Activated T-cell treated with anti-CD3 and anti-CD28 coated beads, Interleukin-2, amount 50 U/mL, for 1 hour (primary cell): ENCODE results near the gene LTF.

Experiments used
- DNase-seq: peaks from one replicate; pipeline ENCODE4 v3.0.0-alpha.2; 2020

Gene LTF

DNA sequence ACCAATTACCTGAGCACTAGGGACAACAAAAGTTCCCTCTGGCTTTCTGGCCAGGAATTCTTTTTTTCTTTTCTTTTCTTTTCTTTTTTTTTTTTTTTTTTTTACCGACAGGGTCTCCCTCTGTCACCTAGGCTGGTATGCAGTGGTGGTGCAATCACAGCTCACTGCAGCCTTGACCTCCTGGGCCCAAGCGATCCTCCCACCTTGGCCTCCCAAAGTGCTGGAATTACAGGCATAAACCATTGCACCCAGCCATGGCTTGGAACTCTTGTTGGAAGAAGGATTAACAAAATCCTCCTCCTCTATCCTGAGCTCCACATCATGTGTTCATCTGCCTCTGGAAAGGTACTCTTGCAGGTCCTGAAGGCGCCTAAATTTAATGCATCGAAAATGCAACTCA is 2.9 kb upstream of the LTF start:
- DNase-seq = no peak

DNA sequence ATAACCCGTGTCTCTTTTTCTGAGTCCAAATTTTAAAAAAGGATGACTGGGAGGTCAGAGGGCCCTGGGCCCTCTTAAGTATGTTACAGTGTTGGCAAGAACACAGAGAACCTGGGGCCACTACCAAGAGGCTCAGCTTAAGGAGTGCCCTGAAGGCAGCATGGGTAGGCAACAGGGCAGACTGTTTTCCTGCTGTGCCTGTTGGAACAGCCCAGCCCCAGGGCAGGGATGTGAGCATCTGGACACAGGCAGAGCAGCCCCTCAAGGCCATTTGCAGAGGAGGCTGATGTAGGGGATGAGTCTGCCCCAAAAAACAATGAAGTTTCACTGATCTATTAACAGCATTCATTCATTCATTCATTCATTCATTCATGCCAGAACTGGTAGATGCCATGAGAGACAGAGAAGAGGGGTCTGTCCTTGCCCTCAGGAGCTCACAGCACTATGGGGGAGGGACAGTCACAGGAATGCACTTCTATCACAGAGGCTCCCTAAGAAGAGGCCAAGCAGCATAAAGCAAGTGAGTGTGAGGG is 2.2 kb upstream of the LTF start:
- DNase-seq = no peak

DNA sequence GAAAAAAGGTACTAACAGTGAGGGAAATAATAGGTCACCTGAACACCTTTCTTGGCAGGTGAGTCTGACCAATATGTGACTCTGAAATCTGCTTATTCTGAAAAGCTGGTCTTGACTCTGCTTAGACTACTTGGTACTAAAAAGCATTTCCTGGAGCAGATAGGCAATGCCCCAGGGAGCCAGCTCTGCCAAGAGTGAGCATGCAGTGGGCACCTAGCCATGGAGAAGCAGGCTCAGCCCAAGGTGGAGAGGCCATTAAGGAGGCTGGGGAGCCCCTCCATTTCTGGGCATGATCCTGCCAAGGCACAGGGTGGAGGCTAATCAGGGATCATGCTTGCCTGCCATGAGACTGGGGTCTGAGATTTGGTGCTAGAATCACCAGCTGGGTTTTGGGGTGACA is 1.6 kb upstream of the LTF start:
- no peak for DNase-seq

DNA sequence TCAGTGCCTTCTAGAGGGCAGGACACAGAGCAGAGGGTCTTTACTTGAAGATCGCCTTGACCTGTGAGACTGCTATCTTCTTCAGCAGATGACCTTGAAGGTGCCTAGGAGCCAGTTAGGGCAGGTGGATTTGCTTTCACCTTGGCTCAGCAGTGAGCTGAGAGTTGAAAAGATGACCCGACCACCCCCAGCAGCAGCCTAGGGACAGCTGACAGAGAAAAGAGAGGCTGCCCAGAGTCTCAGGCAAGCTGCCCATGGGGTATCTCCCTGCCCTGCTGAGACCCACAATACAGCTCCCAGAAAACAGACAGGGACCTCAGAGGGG is 453 bp upstream of the LTF start:
- DNase-seq = no peak

DNA sequence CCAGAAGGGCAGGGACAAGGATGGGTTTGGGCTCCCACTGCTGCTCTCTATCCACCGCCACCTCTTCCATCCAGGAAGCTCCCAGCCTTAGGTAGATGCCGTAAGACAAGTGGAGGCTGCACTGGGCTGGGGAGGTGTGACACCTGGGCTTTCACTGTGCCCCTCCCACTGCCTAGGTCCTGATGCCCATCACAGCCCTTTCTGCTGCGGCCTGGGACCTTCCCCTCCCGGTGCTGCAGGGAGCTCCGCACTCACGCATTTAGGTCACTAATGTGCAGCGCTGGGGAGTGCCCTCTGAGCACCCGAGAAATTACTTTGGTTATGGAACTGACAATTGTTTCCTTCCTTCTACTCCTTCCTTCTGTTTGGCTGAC is 850 bp downstream of the LTF start:
- no peak for DNase-seq

DNA sequence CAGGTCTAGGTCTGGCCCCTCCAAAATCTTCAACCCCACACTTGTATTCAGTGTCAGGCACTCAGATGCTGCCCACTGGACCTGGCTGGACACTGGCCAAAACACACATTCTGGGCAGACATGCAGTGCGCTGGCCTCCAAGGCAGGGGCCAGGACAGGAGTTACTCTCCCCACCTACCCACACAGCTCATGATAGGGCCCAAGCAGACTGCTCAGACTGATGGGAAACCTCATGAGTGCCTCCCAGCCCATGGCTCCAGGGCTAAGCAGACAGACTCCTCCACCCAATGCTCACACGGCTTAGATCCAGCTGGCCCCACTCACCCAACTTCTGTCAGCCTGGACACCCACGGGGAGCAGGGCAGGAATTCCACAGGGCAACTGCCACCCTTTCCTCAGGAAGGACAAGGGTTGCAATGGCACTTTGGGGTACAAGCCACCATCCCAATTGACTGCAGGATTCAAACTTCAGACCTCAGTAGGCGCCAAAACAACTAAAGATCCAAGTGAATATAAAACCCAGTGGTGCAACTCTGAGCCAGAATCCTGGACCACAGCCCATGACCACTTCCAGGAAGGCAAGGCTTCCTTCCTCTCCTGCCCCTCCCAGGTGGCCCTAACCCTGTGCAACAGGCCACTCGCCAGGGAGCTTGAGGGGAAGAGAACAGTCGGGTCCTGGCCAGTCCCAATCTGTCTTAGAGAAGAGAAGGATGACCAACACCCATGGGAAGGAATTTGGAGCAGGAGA is 1.4 kb downstream of the LTF start:
- no peak for DNase-seq

DNA sequence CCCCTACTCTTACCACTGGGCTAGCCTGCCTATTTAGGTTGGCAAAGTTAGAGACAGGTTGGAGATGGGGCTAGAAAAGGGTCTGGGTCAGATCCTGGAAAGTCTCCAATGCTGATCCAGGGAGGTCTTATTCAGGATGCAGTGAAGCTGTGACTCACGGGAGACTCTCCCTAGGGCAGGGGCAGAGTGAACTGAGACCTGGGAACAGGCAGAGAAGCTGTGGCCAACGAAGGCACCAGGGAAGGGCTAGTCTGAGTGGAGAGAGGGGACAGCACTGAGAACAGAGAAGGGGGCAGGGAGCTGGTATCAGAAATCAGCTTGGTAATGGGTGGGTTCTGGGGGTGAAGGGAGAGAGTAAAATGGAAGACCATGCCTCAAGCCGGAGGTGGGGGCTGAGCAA is 2.2 kb downstream of the LTF start:
- DNase-seq = no peak

DNA sequence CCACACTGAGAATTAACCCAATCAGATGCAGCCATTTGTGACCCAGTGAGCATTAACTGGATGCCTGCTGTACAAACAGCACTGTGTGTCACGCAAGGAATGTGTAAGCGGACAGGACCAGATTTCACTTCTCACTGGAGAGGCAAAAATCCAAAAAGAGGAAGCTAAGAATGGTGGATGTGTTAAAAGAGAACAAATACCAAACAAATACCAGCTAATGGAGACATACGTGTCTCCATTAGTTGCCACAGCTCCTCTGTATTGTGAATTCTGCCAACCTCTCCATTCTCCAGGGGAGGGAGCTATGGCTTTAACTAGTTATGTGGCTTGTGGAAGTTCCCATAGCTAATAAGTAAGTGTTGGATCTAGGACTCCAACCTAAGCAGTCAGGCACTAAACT is 2.6 kb downstream of the LTF start:
- no peak for DNase-seq

DNA sequence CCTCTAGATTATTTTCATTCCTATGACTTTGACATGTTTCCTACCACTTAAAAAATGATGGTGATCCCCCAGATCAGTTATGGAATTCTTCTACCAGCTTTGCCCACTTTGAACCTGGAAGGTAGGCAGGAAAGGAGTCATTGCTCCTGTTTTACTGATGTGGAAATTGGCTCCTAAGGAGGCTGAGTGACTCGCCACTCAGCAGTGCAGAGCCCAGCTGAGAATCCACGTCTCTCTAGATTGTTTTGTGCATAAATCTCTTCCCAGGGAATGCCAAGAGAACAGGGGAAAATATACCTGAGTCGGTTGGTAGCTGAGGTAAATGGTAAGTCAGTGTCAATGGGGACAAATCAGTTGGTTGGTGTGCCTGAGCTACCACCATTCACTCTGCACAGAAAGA is 4.7 kb downstream of the LTF start:
- DNase-seq = no peak

DNA sequence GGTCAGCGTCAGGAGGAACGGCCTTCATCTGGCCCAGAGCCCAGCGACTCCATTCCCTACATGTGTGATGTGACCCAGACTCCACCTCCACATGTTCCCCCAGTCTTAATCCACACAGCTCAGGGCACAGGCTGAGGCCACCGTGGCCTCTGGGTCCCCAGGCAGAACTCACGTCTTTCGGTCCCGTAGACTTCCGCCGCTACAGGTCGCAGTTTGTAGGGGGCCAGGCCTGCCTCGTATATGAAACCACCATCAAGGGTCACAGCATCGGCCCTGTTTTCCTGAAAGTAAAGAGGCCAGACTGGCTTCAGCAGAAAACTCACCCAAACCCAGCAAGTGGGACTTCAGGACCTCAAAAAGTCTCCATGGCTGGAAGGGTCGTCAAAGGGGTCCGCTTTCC is 8.6 kb downstream of the LTF start:
- no peak for DNase-seq

DNA sequence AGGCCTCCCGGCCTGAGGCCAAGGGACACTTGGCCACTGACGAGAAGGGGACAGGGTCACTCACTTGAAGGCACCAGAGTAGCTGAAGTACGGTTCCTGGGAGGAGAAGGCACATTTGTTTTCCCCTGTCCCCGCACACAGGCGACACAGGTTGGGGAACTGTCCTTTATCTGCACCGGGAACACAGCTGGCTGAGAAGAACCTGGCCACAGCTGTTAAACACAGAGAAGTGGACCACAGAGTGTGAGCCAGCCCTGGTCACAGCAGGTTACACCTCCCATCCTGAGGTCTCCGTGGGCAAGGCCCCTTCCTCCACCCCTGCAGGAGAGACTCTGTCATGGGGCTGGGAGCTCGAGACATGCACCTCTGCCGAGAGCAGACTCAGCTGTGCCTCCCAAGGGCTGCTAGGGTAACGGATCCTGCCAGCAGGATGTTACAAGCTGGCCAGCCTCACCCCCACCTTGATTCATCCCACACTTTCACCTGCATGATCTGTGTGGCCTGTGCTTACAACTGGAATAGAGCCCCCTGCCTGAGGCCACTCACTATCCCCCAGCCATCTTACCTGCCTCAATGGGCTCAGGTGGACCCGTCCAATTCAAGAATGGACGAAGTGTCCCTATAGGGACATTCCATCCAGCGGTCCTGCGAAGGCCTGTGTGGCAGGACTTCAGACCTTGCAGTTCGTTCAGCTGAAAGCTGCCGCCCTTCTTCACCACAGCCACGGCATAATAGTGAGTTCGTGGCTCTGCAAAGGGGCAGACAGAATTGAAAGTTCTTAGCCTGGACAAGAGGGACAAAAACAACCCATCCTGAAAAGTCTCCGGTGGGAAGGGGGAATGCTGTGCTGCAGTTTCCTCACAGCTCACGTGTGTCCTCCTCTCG is 9.2 kb downstream of the LTF start:
- DNase-seq = no peak

DNA sequence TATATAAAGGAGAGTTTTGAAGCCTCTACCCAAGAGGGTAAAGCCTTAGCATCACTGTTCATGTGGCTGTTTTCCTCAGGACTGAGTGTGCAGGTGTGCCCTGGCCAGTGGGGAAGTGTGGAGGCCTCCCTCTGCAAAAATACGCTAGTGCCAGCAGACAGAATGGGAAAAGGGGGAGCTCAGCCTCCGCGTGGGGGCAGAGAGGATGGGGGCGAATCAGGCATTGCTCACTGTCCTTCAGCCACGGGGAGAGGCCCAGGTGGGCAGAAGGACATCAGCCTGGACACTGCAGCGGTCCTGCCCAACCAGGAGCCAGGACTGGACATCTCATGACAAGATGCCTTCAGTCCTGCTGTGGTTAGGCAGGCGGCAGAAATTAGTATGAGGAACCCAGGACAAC is 10.1 kb downstream of the LTF start:
- DNase-seq = no peak

DNA sequence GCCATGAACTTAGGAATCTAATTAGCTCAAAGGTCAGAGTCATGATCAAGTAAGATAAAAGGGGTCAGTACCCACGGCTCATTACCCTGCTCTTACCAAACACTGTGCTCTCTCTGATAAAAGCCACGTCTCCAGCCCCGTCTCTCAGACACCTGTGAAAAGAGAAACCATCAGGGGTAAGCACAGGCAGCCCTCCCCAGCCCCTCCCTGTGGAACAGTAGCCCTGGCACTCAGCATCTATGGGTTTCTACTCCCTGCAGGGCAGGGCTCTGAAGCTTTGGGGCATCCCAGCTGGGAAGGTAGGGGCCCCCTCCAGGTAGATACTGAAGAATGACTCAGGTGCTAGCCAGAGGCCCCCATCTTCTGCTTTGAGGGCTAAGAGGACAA is 10.5 kb downstream of the LTF start:
- DNase-seq = no peak

DNA sequence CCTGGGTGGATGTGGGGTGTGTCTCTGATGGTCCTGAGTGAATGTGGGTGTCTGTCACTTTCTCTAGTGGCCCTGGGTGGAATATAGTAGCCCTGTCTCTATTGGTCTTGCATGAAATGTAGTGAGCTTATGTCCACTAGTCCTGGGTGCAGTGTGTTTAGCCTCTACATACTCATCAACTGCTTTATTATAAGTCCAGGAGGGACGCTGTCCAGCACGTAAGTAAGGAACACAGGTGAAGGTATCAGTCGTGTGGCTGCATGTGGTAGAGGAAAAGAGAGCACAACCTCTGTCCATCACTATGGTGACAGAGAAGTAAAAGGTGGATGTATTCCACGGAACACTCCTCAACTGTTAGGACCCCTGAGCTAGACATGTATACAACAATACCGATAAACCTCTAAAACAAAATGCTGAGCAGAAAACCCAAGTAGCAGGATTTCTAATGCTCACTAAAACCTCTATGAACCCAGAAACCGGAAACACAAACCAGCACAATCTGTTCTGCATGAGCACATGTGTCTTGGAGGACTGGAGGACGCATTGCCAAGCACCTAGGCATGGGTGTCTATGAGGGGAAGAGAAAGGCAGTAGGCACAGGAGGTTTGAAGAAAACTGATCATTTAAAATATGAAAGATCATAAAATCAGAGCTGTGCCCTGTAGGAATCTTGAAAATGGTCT is 11.0 kb downstream of the LTF start:
- no peak for DNase-seq

DNA sequence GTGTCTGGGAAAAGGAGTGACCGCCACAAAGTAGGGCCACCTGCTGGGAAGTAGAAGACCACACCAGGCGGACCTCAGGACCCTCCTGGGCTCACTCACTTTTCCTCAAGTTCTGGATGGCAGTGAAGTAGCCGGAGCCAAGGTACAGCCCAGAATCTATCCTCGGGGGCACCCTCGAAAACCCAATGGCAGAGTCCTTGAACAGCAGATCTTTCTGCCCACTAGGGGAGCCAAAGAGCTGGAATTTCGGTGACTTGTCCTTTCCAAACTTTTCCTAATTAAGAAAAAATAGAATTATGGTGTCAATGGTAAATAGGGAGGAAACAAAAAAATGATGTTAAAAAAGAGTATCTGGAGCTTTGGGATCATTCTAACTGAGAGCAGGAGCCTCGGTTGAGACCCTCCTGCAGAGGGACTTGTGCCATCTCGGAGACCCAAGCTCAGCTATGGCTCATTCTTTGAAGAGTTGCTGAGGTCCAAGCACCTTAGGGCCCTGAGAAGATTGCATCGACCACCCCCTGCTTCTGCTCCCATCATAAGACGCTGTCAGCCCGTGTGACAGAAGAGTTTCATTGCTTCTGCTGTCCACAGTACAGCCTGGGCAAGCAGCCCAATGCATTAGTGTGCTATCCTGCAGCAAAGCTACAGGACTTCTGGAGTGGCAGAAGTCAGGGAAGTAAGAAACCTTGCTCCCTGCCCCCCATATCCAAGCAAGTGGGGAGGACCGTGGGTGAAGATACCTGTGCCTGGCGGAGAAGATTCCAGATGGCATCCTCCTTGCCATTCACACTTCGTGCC is 14.8 kb downstream of the LTF start:
- DNase-seq = no peak

DNA sequence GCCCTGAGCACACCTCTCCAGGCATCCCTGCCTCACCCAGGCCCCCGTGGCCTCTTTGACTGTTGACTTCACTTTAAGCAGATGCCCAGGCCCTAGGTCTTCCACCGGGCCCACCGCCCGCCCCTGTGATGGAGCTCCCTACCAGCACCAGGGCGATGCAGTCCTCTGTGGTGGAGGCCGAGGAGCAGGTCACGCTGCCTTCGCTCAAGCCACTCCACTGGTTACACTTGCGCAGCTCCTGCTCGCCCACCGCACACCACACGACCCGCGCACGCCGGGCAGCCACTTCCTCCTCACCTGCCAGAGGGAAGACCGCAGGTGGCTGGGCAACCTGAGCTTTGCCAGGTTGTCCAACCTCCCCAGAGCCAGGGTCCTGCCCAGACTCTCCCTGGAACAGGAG is 16.0 kb downstream of the LTF start:
- no peak for DNase-seq

DNA sequence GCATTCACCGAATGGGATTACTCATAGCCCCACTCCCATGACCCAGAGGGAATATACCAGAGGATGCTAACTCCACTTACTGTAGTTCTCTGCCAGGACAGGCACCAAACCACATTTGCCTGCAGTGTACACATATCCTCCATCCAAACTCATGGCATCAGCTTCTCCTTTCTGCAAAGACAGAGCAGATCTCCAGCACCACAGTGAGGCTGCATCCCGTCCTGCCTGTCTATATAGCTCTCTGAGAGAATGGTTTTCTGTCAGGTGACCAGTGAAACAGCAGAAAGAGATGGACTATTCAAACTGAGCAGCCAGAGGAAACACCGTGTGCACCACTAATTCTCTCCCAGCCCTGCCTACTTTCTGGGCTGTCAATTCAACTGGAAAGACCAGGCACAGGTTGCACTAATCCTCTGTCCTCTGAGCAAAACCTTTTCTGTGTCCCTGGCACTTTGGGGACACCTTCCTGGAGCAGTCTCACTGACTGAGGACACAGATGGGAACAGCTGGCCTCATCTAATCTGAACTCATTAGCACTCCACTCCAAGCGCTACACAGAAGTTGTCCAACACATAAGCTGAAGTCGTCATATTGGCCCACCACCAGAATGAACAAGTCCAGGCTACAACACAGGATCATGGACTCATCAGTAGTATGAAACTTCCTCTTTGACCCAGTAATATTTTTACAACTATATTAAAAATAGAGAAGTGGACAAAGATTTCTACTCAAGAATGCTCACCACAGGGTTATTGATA is 17.3 kb downstream of the LTF start:
- no peak for DNase-seq

DNA sequence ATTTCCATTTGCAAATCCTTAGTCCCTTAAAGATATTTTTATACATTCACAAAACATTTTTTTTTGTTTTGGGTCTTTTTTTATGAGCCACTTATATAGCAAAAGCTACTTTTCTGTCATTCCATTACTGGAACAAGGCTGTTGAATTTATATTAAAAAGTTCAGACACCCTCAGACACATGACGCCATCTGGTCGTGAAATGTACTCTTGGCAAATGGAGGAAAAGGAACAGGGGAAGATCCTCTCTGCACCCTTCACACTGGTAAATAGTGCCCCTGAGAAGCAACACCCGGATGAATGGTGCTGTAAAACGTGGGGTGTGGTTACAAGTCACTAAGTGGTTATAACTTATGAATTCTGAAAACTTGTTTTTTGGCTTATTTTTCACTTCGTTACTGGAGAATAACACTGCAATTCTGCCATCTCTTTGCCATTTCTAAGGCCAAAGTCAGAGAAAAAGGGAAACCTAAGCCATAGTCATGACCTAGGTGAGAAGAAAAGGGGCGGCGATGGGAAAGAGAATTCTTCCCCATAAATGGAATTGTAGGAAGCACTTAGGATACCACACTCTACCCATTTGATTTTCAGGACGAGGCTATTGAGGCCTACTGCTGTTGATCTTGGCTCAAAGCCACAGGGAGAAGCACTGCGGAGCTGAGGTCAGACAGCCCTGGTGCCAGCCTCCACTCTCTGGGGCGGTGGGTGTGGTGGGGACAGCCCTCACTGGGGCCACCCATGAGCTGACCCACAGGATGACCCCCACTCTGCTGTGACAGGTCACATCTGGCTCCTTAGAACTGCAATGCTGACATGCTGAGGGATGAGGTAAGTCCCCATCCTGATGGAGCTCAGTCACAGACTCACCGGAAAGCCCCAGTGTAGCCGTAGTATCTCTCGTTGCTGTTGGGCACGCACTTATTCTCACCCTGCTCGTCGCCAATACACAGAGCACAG is 21.9 kb downstream of the LTF start:
- no peak for DNase-seq

DNA sequence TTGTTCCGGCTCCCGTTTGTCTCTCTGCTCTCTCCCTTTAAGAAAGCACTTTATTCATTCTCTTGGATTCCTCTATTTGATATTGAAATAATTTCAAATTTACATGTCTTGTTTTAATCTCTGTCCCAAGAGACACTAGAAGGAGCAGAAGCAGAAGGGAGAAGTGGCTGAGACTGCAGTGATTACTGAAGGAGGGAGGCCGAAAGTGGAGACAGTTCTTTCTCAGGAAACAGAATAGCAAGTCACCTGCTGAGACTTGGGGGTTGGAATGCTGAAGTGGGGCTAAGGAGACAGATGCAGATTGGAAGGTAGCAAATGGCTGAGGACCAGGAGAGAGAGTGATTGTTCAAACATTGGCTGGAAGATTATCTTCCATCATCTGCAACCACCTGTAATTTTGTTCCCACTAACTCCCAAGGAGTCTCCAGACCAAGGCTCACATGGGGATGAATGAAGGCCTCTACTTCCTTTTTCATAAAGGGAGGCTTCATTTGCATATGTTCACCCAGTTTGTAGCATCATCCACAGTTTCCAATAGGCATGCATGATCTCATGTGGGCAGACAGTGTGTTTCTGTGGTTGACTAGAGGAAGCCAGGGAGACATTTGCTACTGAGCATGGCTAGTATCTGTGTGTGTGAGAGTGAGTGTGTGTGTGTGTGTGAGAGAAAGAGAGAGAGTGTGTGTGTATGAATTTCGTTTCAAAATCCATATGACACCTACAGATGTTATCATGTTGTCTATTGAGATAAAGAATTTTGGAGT is 24.0 kb downstream of the LTF start:
- DNase-seq = no peak

DNA sequence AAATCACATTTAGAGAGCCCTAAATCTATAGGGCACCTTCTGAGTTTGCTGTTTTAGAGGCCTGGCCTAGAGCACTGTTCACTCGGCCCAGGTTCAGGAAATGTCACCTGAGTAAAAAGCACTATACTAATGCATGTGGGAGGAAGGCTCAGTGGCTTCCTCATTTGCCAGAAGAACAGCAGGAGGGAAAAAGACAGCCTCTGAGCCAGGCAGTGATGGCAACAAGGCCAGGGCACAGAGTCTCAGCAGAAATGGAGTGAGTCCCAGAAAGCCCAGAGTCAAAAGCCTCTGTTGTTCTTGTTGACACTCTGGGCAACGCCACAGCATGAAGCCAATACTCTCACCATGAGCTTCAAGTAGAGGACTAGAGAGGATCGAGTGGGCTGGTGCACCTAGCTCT is 25.9 kb downstream of the LTF start:
- no peak for DNase-seq
